NCI-H1417 treated with DMSO at 0.1 percent for 48 hours (cell line): ENCODE measurements around the gene CHST10.
"Not testable (repeated sequence)": the region's sequence is repeated elsewhere in the genome, so short reads cannot be mapped to it uniquely, and the experiment has no call there.

Experiments used
- DNase-seq: peaks from one replicate; lab custom pipeline; 2025; lab: John Stamatoyannopoulos, UW

Gene CHST10

GRCh38 chr2:100416935-100417710, at the start of gene CHST10:
CHST10 (minus strand) TSS chr2:100417668; CDS start chr2:100406675, 10,993 bp downstream.
- no peak for DNase-seq

- no peak for DNase-seq
Measured at GRCh38 chr2:100460904-100461530, 43.5 kb upstream of the CHST10 start.

- not testable (repeated sequence) for DNase-seq
Measured at GRCh38 chr2:100456357-100456756, 38.9 kb upstream of the CHST10 start.

- no peak for DNase-seq
Measured at GRCh38 chr2:100453853-100454252, 36.4 kb upstream of the CHST10 start.

- DNase-seq = no peak
Measured at GRCh38 chr2:100451734-100452133, 34.3 kb upstream of the CHST10 start.

- no peak for DNase-seq
Measured at GRCh38 chr2:100451092-100451491, 33.6 kb upstream of the CHST10 start.

- no peak for DNase-seq
Measured at GRCh38 chr2:100446696-100447095, 29.2 kb upstream of the CHST10 start.

- no peak for DNase-seq
Measured at GRCh38 chr2:100437751-100438150, 20.3 kb upstream of the CHST10 start.

- no peak for DNase-seq
Measured at GRCh38 chr2:100429726-100430125, 12.3 kb upstream of the CHST10 start.

- no peak for DNase-seq
Measured at GRCh38 chr2:100427627-100428258, 10.3 kb upstream of the CHST10 start.

- no peak for DNase-seq
Measured at GRCh38 chr2:100427111-100427510, 9.6 kb upstream of the CHST10 start.

- no peak for DNase-seq
Measured at GRCh38 chr2:100426384-100426720, 8.9 kb upstream of the CHST10 start.

- DNase-seq = no peak
Measured at GRCh38 chr2:100425573-100426383, 8.3 kb upstream of the CHST10 start.

GRCh38 chr2:100425107-100425506, 7.6 kb upstream of the CHST10 start:
- DNase-seq = no peak

GRCh38 chr2:100424277-100424875, 6.9 kb upstream of the CHST10 start:
- DNase-seq = no peak

- DNase-seq = no peak
Measured at GRCh38 chr2:100423631-100424030, 6.2 kb upstream of the CHST10 start.

- DNase-seq = no peak
Measured at GRCh38 chr2:100422320-100423055, 5.0 kb upstream of the CHST10 start.

GRCh38 chr2:100419915-100420314, 2.4 kb upstream of the CHST10 start:
- no peak for DNase-seq

GRCh38 chr2:100418406-100418962, 1.0 kb upstream of the CHST10 start:
- no peak for DNase-seq

GRCh38 chr2:100417711-100418124, 250 bp upstream of the CHST10 start:
- no peak for DNase-seq

- DNase-seq = no peak
Measured at GRCh38 chr2:100416397-100416934, 1.0 kb downstream of the CHST10 start.
